Esophagus squamous epithelium (tissue), 5 donors: ENCODE data around the gene SFXN5. TPM values are rescaled to one million over a fixed set of nuclear protein-coding genes. Genes with fewer than 3 reads are reported as not detected.

Experiments used
- DNase-seq: peaks from one replicate; lab custom pipeline; 2025; lab: John Stamatoyannopoulos, UW
- H3K27ac ChIP-seq, 4 donors: fragments of 200-600 bp; sonication (generic); one replicate each; pipeline ENCODE4 v1.5.1; 2016 to 2019; ENCODE audit warnings: mild to moderate bottlenecking in 1 of 4
- H3K27me3 ChIP-seq, 4 donors: fragments of 200-600 bp; sonication (generic); 1 replicate in 3 of 4; 2 replicates in 1 of 4; pipeline versions ENCODE4 v1.5.1 to v1.6.0; 2017 to 2021; ENCODE audit warnings: antibody characterized with exemption in 1 of 4
- H3K36me3 ChIP-seq, 3 donors: fragments of 200-600 bp; sonication (generic); one replicate each; pipeline ENCODE4 v1.5.1; 2016 to 2019
- H3K4me1 ChIP-seq, 3 donors: fragments of 200-600 bp; sonication (generic); one replicate each; pipeline ENCODE4 v1.5.1; 2017 to 2019
- H3K4me3 ChIP-seq, 4 donors: fragments of 200-600 bp; sonication (generic); 1 replicate in 3 of 4; 2 replicates in 1 of 4; pipeline ENCODE4 v1.5.1; 2016 to 2019; ENCODE audit warnings: mild to moderate bottlenecking in 2 of 4, moderate library complexity in 1 of 4
- H3K9me3 ChIP-seq, 3 donors: fragments of 200-600 bp; sonication (generic); one replicate each; pipeline ENCODE4 v1.5.1; 2016 to 2019
- POLR2A ChIP-seq, 4 donors: fragments of 450-650 bp; IDR thresholded peaks; one replicate each; pipeline ENCODE4 v1.6.1; 2017; ENCODE audit warnings: antibody characterized with exemption in 4 of 4, mild to moderate bottlenecking in 4 of 4, moderate library complexity in 3 of 4
- WGBS, 2 donors: methylation state at CpG; one replicate each; pipeline ENCODE4 v1.1.5; 2018; 5-methylcytosine and 5-hydroxymethylcytosine counted together
- intact Hi-C: fragments of 100-400 bp; cut with DNase I; formaldehyde crosslinking; loops from one replicate; pipeline ENCODE4 v1.15.0; 2022
- total RNA-seq, 4 donors: library from RNA; depleted of rRNA; stranded (reverse); fragments of >200 nt; gene quantifications; one replicate each; pipeline ENCODE4 v1.1.0, GENCODE V29; 2016
- TF ChIP-seq, protein P1 (sequence below), 6 experiments: fragments of 450-650 bp in 4 of 6; fragments of 200-600 bp in 2 of 6; sonication (generic) in 2 of 6; IDR thresholded peaks; one replicate each; pipeline ENCODE4 v1.5.1; 2016 to 2019; ENCODE audit warnings: antibody characterized with exemption in 6 of 6, mild to moderate bottlenecking in 4 of 6, moderate library complexity in 4 of 6
- donor health status: DM: yes; HTN: yes; CAD: no.

The SFXN5 gene
- total RNA-seq, 4 donors from 2014 or later = 4.2 to 16.4 (median 12.7) TPM

DNA sequence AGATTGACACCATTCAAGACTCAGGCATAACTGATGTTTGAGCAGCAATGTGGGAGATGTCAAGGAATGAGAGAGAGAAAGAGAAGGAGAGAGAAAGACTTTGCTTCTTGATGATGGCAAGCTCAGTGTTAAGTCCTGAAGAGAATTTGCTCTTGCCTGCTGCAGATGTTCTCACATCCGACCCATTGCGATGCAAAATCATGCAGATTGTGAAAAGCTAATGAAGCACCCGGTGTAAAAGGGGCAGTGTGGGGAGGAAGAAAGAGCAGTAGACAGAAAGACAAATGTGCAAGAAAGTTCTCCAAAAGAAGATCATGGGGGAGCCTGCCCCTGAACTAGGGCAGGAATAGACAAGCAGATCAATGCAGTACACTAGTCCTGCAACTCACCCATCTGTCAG lies 96.5 kb downstream of the SFXN5 start:
- DNase-seq = no peak
- no peaks in the 10 kb centered on the region for H3K36me3 ChIP-seq
- TF ChIP-seq, protein P1, sequence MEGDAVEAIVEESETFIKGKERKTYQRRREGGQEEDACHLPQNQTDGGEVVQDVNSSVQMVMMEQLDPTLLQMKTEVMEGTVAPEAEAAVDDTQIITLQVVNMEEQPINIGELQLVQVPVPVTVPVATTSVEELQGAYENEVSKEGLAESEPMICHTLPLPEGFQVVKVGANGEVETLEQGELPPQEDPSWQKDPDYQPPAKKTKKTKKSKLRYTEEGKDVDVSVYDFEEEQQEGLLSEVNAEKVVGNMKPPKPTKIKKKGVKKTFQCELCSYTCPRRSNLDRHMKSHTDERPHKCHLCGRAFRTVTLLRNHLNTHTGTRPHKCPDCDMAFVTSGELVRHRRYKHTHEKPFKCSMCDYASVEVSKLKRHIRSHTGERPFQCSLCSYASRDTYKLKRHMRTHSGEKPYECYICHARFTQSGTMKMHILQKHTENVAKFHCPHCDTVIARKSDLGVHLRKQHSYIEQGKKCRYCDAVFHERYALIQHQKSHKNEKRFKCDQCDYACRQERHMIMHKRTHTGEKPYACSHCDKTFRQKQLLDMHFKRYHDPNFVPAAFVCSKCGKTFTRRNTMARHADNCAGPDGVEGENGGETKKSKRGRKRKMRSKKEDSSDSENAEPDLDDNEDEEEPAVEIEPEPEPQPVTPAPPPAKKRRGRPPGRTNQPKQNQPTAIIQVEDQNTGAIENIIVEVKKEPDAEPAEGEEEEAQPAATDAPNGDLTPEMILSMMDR (IDR thresholded peaks at IDR 0.05) = no peak
- TF ChIP-seq POLR2A (IDR thresholded peaks at IDR 0.05) = no peak
- H3K9me3 ChIP-seq = no peaks in the 10 kb centered on the region
- WGBS, 2 donors = 63 to 77% methylated on average over 3 of the region's 3 CpGs
- H3K27me3 ChIP-seq = no peaks in the 10 kb centered on the region
- no peaks in the 10 kb centered on the region for H3K4me1 ChIP-seq
- no peak overlapping the region for H3K4me3 ChIP-seq
- H3K27ac ChIP-seq = no peak overlapping the region
- intact Hi-C loops = no loop called here

DNA sequence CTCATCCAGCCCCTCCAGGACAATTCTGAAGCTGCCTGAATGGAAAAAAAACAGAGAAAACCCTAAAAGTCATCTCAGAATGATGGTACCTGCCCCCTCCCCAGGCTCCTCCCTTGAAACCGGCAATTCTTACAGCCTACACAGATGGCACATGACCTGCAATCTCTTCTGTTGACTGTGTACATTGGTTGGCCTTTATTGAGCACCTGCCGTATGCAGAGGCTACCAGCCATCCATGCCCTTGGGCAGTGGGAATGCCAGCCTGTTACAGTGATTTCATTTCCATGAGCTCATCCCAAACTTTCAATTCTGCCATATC lies 97.1 kb downstream of the SFXN5 start:
- no peak for TF ChIP-seq POLR2A (IDR thresholded peaks at IDR 0.05)
- TF ChIP-seq, protein P1 (IDR thresholded peaks at IDR 0.05) = no peak
- Histone ChIP-seq H3K27me3 (no peaks in the 10 kb centered on the region), H3K27ac (no peak overlapping the region), H3K36me3 (no peaks in the 10 kb centered on the region), H3K4me3 (no peak overlapping the region), H3K9me3 (no peaks in the 10 kb centered on the region), H3K4me1 (no peaks in the 10 kb centered on the region)
- intact Hi-C loops = no loop called here
- no peak for DNase-seq
- 67 to 71% methylated on average over 2 of the region's 2 CpGs for WGBS, 2 donors

DNA sequence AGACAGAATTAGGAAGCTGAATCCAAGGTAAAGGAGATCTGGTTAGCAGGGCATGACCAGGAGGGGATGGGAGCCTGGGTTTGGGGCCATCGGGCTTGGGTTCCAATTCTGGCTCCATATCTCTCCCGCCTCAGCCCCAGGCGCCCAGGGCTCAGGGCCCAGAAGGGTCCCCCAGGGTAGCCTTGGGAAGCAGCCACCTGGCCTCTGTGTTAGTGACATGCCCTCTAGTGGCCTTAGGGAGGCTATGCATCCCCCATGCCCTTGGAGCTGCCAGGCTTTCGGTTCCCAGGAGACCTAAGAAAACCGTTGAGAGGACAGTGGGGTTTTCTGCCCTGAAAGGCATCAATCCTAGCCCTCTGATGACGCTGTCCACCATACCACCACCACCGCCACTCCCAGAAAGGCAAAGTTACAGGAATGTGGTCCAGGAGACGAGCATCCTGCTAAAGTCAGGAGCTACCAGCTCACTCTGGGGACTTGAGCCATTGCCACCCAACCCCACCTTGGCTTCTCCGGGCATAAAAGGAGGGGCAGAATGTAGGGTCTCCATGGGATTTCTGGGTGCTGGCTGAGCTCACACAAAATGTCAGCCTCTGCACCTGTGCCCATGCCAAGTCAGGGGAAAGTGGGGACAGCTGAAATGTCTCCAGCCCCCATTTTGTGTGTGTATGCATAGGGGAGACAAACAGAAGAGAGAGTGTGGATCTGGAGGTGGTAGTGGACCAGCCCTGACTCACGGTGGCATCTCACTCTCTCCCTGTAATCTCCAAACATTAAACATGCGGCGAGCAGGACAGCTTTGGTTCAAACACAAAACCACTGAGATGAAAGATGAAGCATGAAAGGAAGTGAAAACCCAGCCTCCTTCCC lies 97.7 kb downstream of the SFXN5 start:
- intact Hi-C loops = no loop called here

DNA sequence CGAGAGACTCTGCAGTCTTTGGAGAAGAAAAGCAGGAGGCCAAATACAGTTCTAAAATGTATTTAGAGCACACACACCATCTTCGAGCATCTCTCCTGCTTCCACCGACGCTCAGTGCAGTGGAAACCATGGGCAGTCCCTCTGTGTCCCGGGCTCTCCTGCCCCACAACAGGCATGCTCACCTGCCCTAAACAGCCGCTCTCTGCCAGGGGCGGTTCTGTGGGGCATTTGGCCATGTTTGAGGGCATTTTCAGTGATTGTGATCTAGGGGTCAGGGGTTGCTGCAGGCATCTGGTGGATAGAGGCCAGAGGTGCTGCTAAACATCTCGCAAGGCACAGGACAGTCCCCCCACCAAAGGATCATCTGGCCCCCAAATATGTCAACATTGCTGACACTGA lies 98.4 kb downstream of the SFXN5 start:
- TF ChIP-seq, protein P1 (IDR thresholded peaks at IDR 0.05) = no peak
- TF ChIP-seq POLR2A (IDR thresholded peaks at IDR 0.05) = no peak
- 82 to 84% methylated on average over 6 to 7 of the region's 8 CpGs for WGBS, 2 donors
- H3K27ac ChIP-seq = no peak overlapping the region
- no peak overlapping the region for H3K4me3 ChIP-seq
- no peaks in the 10 kb centered on the region for H3K4me1 ChIP-seq
- no peak for DNase-seq
- no peaks in the 10 kb centered on the region for H3K36me3 ChIP-seq
- intact Hi-C loops = no loop called here
- no peaks in the 10 kb centered on the region for H3K9me3 ChIP-seq
- H3K27me3 ChIP-seq = no peaks in the 10 kb centered on the region

More for the DNA sequence above, 97.7 kb downstream of the SFXN5 start:
- H3K27ac ChIP-seq = no peak overlapping the region
- H3K9me3 ChIP-seq = no peaks in the 10 kb centered on the region
- WGBS, 2 donors = 53 to 64% methylated on average over 4 to 5 of the region's 12 CpGs
- no peak overlapping the region for H3K4me3 ChIP-seq
- no peak for DNase-seq
- TF ChIP-seq POLR2A (IDR thresholded peaks at IDR 0.05) = no peak
- TF ChIP-seq, protein P1 (IDR thresholded peaks at IDR 0.05) = peak in 5 of 6 experiments; percentile 56 to 78 (median 59)
- H3K27me3 ChIP-seq = no peaks in the 10 kb centered on the region
- no peaks in the 10 kb centered on the region for H3K4me1 ChIP-seq
- no peaks in the 10 kb centered on the region for H3K36me3 ChIP-seq

DNA sequence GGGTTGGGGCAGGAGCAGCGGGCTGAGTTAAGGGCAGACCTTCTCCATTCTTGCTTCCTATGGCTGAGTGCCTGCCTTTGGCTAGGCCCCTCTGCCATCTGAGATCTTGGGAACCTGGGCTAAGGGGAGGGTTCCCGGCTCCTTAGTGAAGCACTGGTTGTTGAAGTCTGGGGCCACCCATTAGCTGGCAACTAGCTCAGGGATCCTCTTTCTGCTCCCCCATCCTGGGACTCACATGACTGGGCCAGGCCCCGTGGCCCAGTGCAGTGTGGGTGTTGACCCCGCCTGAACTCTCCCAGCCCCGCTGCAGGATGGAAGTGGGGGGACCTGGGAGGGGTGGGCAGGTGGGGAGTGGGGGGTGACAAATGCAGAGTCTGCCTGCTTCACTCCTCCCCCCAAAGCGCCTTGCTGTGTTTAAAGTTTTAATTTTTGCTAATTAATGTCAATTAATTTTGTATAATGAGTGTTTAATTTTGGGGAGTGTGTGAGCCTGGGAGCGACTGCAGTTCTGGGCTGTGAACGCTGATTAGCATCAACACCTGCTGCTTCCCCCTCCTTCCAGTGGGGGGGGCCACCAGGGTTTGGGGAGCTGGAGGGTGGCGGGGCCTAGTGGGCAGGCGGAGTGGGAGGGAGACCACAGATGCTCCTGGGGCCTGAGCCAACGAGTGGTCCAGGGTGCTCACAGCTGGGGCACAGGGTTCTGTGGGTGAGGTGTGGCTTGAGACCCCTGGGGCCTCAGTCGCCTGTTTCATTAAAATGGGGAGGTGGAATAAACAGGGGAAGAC lies 99.0 kb downstream of the SFXN5 start:
- WGBS, 2 donors = 83 to 100% methylated on average over 5 to 6 of the region's 12 CpGs
- TF ChIP-seq POLR2A (IDR thresholded peaks at IDR 0.05) = no peak
- TF ChIP-seq, protein P1 (IDR thresholded peaks at IDR 0.05) = no peak
- no peaks in the 10 kb centered on the region for H3K36me3 ChIP-seq
- H3K4me1 ChIP-seq = no peaks in the 10 kb centered on the region
- no peaks in the 10 kb centered on the region for H3K27me3 ChIP-seq
- intact Hi-C loops = no loop called here
- no peak overlapping the region for H3K4me3 ChIP-seq
- DNase-seq = no peak
- no peak overlapping the region for H3K27ac ChIP-seq
- no peaks in the 10 kb centered on the region for H3K9me3 ChIP-seq
